Measurements from ENCODE around the gene KIF1A. TPM values are rescaled to one million over a fixed set of nuclear protein-coding genes. Genes with fewer than 3 reads are reported as not detected.

The KIF1A gene
- total and polyA plus RNA-seq, 2 donors (not counting 3 experiments of a cell fraction or from before 2014, with no cell fraction given), result 0.11 to 0.64 TPM

DNA sequence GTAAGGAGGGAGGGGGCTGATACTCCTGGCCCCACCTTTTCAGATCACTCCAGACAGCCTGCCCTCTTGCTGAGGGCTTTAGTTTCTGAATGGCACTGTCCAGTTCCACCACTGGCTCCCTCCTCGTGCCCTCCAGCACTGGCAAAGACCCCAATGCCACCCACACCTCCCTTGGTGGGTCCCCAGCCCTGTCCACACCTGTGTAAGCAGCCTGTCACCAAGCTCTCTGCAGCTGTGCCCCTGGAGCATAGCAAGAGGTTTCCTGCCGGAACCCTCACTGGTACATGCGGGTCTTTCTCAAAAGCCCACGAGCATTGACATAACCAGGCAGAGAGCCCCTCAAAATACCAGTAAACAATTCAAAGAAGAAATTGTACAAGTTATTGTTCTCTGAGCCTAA, 17.6 kb upstream of the KIF1A start:
- Histone ChIP-seq H3K79me2 (ENCODE audit: control insufficient read depth, insufficient read depth, low read length) (no peaks in the 10 kb centered on the region), H2AFZ (ENCODE audit: low read depth, low read length) (no peak overlapping the region), H3K27me3 (ENCODE audit: control insufficient read depth in 2 of 2, insufficient read depth in 2 of 2, low read length in 2 of 2) (no peaks in the 10 kb centered on the region), H3K4me3 (replicated peaks in 1 of 3; ENCODE audit: insufficient read depth in 1 of 3, low read depth in 1 of 3, low read length in 3 of 3) (no peak overlapping the region), H3K4me2 (ENCODE audit: insufficient read depth, low read length) (no peak overlapping the region), H4K20me1 (replicated peaks; ENCODE audit: control insufficient read depth, extremely low read depth, insufficient read depth, low read length) (no peaks in the 10 kb centered on the region), H3K27ac (ENCODE audit: insufficient read depth, low read depth, low read length) (no peak overlapping the region), H3K36me3 (ENCODE audit: control insufficient read depth in 2 of 2, extremely low read depth in 1 of 2, insufficient read depth in 2 of 2, low read length in 2 of 2) (no peaks in the 10 kb centered on the region), H3K9ac (replicated peaks; ENCODE audit: extremely low read depth, insufficient read depth, low read length) (no peak overlapping the region), H3K4me1 (ENCODE audit: control insufficient read depth, extremely low read depth, insufficient read depth, low read length) (no peaks in the 10 kb centered on the region), H3K9me1 (replicated peaks; ENCODE audit: control insufficient read depth, extremely low read depth, insufficient read depth, low read length) (no peaks in the 10 kb centered on the region), H3K9me3 (replicated peaks; ENCODE audit: control insufficient read depth, insufficient read depth, low read length) (no peaks in the 10 kb centered on the region)
- no TSS peak for BruUV-seq (replicated peaks)
- dilution Hi-C loops (cut with MboI; ENCODE audit: extremely low pct_ligation_motif_present, low sequenced_read_pairs), result no loop called here
- no peak for DNase-seq (ENCODE audit: low read depth, low spot score)
- POLR2A ChIA-PET, result no interaction called here
- TF ChIP-seq, protein P1, sequence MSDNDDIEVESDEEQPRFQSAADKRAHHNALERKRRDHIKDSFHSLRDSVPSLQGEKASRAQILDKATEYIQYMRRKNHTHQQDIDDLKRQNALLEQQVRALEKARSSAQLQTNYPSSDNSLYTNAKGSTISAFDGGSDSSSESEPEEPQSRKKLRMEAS (IDR thresholded peaks at IDR 0.05; ENCODE audit: insufficient read depth, insufficient read length), result no peak
- no peak for TF ChIP-seq POLR2AphosphoS5 (IDR thresholded peaks at IDR 0.05; ENCODE audit: insufficient read depth, low read depth, low read length)
- TF ChIP-seq GATA2 (IDR thresholded peaks at IDR 0.05; ENCODE audit: insufficient read depth, insufficient read length, low read depth, low read length), result no peak
- TF ChIP-seq EZH2 (IDR thresholded peaks at IDR 0.05; ENCODE audit: borderline replicate concordance, low read depth, low read length, severe bottlenecking), result no peak
- no peak for TF ChIP-seq POLR2A (IDR thresholded peaks at IDR 0.05; ENCODE audit: low read depth, low read length)
- TF ChIP-seq, protein P2, sequence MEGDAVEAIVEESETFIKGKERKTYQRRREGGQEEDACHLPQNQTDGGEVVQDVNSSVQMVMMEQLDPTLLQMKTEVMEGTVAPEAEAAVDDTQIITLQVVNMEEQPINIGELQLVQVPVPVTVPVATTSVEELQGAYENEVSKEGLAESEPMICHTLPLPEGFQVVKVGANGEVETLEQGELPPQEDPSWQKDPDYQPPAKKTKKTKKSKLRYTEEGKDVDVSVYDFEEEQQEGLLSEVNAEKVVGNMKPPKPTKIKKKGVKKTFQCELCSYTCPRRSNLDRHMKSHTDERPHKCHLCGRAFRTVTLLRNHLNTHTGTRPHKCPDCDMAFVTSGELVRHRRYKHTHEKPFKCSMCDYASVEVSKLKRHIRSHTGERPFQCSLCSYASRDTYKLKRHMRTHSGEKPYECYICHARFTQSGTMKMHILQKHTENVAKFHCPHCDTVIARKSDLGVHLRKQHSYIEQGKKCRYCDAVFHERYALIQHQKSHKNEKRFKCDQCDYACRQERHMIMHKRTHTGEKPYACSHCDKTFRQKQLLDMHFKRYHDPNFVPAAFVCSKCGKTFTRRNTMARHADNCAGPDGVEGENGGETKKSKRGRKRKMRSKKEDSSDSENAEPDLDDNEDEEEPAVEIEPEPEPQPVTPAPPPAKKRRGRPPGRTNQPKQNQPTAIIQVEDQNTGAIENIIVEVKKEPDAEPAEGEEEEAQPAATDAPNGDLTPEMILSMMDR (IDR thresholded peaks at IDR 0.05; ENCODE audit: extremely low read depth in 1 of 2, insufficient read depth in 1 of 2, low read depth in 1 of 2, low read length in 2 of 2), result no peak
- TF ChIP-seq JUN (IDR thresholded peaks at IDR 0.05; ENCODE audit: borderline replicate concordance, insufficient read depth, insufficient read length, low read depth), result no peak
- TF ChIP-seq MYC (IDR thresholded peaks at IDR 0.05; ENCODE audit: low read depth, low read length), result no peak
- no peak for TF ChIP-seq FOS (IDR thresholded peaks at IDR 0.05; ENCODE audit: borderline replicate concordance, insufficient read depth, low read length)
- FAIRE-seq, result no peak
- CTCF ChIA-PET, result no interaction called here
- intact Hi-C loops (cut with micrococcal nuclease), result no loop called here

Data from endothelial cell of umbilical vein (primary cell).